GM18502 (cell line): Measurements from ENCODE around the gene SCUBE1.

Source experiments
- ATAC-seq: cut with Tn5 transposase; IDR thresholded peaks from one replicate; pipeline ENCODE4 v1.9.1; 2021; ENCODE audit warnings: mild to moderate bottlenecking; ENCODE audit not compliant: unreplicated experiment, poor library complexity

The SCUBE1 gene

DNA sequence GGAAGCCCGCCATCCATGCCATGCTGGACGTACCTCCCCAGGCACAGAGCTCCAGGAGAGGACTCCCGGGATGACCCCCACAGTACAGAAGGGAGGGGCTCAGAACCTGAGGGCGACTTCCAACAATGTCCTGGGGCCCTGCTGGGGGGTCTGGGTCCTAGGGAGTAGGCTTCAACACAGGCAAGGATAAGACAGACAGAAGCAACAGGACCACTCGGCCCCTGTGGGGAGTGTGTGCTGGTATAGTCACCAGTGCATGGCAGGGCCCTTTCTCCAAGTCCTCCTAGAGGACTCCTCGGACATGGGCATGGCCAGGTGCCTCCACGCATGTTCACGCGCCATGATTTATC lies 173.1 kb downstream of the SCUBE1 start:
- no peak for ATAC-seq

DNA sequence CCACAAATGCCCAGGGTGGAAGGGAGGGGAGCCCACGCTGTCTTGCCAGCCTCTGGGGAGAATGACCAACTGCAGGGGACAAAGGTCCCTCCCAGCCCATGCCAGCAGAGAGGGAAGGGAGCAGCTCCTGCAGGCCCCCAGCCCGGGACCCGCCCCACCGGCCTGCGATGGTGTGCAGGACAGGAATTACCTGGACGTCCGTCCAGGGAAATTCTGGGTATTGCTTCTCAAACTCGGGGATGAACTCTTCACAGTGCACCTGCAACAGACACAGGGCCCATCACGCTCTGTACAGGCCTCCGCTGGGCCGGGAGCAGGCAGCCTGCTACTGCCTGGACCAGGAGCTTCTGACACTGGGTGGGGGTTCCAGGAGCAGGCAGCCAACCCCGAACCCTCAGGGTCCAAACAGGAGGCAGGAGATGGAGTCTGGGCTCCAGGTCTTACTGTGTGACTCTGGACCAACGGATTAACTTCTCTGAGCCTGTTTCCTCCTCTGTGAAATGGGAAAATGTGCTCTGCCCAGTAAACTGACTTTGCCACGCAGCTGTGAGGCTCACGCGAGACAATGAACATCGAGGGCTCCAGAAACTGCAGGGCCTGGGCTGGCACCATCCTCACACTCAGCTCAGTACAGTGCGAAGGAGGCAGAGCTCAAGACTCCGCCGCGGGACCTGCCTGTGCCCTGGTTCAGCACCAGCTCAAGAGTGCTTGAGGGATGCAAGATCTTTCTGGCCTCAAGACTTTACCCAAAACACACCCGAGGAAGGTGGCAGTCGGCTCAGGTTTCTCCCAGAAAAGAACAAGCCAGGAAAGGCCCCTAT lies 173.7 kb downstream of the SCUBE1 start:
- ATAC-seq: no peak

DNA sequence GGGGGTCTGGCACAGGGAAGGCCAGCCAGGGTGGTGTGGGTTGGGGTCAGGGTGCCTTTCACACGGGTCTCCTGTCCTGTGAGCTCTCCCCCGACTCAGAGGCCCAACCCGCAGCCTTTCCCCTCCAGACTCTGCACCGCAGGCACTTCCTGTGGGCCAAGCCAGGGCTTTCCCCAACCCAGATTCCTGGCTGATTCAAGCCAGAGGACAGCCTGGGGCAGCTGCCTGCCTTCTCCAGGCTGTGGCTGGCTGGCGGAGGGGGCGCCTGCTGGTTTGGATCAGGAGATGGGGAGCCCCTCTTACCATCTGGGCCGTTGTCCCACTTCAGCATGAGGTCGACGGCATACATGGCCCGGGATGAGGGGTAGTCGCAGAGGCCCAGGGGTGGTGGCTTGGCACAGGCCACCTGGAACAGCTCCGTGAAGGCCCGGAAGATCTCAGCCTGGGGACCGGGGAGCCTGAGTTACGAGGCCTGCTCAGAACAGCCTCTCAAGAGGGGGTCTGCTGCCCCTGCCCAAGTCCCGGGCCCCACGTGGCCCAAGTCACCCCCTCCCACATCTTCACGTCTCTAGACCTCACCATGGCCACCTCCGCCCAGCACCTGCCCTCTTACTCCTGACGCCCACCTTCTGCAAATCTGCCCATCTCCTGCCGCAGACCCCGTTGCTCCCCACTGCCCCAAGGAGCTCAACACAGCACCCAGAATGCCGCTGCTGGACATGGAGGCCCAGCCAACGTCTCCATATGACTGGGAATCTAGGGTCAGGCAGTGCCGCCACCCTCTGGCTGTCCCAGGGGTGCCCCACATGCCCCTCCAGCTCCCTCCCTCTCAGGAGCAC lies 174.5 kb downstream of the SCUBE1 start:
- ATAC-seq: no peak

DNA sequence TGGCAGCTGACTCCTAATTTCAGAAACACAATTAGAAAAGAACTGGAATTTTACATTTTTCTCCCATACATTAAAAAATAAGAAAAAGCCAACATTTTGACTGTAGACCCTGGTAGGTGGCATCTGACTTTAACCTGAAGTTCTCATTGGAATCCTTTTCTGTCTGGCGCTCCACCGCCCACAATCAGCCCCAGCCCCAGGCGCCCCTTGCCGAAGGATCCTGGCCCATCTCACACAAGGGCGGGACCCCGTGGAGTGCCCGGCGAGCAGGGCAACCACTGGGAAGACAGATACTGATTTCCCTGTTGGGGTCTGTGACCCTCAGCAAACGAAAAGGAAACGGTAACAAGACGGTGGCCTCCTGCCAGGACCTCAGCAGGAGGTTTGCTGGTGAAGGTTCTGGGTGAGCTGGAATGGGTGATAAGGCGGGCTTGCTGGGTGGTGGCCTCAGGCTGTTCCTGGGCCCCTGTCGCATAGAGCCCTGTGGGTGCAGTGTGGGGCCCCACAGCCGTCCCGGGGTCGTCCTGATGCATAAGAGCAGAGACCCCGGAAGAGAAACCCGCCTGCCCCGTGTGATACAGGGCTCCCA lies 176.1 kb downstream of the SCUBE1 start:
- ATAC-seq: no peak

DNA sequence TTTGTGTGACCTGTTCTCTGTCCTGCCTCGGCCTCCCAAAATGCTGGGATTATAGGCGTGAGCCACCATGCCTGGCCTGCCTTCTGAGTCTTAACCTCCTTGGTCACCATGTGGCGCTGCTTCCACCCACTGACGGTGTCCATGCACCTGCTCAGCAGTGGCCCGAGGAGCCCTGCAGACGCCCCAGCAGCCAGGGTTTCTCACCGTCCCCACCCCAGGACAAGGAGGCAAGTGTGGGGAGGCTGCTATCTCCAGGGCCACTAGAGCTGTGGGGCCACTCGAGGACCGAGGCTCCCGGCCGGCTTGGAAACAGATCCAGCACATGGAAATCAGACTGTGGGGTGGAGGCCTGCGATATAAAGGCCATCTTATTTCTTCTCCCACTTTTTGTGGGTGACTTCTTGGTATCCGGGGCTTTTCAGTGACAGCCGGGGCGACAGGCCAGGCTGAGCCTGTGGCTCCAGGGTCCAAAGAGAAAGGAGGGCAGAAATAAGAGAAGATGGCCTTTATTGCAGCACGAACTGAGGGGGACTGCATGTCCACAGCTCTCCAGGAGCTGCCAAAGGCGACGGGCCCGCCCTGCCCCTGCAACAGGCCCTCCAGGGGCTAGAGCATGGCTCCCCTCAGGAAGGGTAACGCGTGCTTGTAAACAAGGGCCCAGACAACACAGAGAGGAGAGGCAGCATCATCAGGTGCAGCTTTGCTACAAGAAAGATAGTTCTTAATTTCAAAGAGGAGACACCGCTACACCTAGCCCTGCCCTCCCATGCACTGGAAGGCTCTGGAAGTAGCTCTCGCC lies 176.8 kb downstream of the SCUBE1 start:
- no peak for ATAC-seq

DNA sequence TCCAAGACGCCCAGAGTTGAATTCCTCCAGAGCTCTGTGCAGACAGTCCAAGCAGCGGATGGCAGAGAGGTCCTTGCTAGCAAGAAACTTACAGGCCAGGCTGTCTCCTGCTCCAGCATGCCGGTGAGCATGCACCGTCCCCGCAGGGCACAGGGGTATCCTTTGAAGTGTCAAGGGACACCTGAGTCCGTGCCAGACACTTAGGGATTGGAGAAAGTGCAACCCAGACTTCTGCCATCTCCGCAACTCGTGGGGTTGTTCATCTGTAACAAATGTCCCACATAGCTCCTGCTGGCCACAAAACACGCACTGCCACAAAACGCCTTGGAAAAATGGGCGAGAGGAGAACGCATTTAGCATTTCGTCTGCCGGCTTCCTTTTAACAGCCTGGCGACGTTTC lies 178.5 kb downstream of the SCUBE1 start:
- ATAC-seq: no peak

DNA sequence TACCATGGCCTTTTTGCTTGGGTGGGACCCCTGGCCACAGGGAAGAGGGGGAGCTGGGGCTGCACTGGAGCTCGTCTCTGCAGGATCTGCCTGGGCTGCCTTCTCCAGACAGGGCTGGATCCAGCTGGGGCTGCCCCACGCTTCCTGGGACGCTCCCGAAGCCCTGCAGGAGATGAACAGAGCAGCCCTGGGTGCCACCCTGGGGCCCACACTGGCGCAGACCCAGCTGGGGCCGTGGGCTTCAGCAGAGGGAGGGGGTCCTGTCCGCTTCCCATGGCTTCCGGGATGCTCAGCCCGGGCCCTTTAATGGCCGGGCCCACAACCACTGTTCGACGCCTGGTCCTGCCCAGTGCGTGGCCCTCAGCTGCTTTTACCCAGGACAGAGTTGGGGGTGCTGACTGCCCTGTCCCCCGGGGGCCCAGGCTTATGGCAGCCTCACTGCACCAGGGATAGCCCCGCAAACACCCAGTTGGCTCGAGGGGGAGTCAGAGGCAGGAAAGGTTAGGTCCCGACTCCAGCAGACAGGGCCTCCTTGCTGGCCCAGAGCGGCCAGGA lies 179.9 kb downstream of the SCUBE1 start:
- no peak for ATAC-seq

DNA sequence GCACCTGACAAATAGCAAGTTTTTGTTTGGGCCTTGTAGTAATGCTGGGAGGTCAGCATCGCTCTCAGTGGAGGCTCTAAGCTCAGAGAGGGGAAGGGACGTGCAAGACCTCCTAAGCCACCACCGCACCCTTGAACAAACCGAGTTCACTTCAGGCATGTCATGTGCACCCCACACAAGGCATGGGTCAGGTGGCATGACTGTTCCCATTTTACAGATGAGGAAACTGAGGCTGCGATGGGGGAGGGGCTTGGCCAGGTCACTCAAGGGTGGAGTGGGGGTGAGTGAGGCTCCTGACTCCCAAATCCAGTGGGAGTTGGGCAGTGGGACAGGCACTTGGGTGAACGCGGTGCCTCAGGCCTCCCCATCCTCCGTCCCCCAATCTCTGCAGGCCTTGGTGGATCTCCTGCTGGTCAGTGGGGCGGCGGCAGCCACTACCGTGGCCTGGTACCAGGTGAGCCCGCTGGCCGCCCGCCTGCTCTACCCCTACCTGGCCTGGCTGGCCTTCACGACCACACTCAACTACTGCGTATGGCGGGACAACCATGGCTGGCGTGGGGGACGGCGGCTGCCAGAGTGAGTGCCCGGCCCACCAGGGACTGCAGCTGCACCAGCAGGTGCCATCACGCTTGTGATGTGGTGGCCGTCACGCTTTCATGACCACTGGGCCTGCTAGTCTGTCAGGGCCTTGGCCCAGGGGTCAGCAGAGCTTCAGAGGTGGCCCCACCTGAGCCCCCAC lies 180.6 kb downstream of the SCUBE1 start:
- ATAC-seq: no peak

DNA sequence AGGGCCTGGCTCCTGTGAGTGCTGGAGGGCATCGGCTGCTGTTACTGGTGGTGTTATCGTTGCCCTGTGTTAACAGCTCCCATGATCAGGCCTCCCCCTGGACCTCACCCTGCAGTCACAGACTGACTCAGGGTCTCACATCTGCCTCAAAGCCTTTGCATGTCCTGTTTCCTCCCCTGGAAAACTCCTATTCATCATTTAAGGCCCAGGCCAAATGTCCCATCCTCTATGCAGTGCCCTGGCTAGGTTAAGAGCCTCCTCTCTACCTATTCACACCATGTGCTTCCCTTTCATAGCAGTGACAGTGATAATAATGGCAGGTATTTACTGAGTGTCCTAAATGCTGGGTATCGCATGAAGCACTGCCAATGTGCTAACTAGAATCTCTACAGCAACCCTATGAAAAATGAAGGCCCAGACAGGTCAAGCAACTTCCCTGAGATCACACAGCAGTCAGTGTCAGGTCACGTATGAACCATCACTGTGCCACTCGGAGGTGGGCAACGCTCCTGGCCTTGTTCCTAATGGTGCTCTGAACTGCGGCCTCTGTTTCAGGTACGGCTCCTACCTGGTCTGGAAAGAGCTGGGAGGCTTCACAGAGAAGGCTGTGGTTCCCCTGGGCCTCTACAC lies 182.6 kb downstream of the SCUBE1 start:
- no peak for ATAC-seq

DNA sequence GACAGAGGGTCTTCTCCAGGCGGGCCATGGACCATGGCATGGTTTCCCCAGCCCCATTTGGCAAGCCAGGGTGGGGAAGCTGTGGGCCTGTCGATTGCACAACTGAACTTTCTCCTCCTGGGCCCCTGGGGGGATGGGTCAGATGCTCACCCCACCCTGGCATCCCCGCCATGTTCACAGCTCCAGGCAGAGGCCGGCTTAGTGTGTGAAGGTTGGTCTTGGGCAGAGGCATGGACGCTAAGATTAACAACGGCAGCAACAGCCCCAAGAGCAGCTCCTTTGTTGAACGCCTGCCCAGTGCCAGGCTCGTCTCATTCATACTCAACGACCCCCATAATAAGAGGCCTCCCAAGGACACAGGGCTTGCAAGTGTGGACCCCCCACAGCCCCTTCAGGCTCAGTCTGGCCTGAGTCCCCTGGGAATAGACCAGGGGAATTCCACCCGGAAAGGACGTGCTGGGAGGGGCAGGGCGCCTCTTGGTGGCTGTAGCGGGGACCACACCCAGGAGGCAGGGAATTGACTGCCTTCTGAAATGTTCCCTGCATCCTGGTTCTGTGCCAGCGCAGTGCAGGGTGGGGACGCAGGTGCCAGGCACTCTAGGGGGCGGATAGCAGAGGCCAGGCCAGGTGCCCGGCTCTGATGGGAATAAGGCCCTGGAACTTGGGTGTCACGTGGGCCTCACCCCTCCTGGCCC lies 183.5 kb downstream of the SCUBE1 start:
- no peak for ATAC-seq

DNA sequence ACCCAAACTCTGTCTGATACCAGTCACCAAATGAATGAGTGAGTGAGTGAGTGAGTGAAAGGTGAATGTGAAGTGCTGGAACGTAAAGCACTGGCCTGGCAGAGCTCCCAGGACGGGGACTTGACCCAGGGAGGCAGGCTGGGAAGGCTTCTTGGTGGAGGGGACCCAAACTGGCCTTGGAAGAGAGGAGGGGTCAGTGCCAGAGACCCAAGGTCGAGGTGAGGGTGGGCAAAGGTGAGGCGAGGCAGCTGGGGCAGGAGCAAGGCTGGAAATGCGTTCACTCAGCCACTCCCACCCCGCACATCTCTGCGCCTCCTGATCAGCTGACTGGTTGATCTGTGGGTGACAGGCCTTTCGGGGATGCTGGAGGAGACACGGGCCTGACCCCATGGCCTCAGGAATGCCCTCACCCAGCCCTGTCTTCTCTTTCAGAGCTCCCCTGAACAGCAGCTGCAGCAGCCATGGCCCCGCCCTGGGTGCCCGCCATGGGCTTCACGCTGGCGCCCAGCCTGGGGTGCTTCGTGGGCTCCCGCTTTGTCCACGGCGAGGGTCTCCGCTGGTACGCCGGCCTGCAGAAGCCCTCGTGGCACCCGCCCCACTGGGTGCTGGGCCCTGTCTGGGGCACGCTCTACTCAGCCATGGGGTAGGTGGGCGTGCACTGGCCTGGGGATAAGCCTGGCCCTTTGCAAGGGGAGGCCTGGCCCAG lies 184.2 kb downstream of the SCUBE1 start:
- ATAC-seq: no peak

DNA sequence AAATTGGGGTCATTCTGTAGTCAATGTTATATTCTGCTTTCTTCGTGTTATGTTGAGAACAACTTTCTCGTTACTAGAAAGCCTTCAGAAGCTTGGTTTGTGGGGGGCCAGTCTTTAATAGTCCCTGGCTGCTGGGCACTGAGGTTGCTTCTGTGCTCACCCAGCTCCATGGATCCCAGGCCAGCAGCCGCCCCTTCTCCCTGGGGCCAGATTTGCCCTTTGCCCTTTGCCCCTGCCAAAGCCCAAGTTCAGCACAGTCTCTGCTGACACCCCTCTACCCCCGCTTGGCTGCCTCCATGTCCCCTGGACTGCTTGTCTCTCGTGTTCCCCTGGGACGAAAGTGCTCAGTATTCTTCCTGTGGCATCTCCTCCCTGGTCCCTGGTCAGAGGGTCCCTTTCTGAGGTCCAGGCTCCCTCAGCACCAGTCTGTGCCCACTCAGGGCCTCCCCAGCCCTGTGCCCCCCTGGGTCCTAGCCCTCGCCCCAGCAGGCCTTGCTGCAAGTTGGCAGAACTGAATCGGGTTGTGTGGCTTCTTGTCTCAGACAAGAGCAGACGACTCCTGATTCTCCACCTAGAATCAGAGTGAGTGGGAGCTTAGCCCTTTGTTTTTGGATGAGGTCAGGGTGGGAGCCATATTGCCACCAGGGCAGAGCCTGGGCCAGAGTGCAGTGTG lies 185.2 kb downstream of the SCUBE1 start:
- no peak for ATAC-seq

DNA sequence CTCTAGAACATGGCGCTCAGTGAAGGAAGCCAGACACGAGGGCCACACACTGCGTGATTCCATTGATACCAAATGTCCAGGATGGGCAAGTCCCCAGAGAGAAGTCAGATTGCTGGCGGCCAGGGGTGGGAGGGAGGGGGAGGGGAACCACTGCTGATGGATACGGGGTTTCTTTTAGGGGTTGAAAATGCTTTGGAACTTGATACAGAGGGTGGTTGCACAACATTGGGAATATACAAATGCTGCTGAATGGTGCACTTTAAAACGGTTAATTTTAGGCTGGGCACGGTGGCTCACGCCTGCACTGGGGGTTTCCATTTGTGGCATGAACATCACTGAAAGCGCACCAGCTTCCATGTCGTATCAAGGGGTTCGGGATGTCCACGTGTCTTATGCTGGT lies 186.8 kb downstream of the SCUBE1 start:
- ATAC-seq: no peak

DNA sequence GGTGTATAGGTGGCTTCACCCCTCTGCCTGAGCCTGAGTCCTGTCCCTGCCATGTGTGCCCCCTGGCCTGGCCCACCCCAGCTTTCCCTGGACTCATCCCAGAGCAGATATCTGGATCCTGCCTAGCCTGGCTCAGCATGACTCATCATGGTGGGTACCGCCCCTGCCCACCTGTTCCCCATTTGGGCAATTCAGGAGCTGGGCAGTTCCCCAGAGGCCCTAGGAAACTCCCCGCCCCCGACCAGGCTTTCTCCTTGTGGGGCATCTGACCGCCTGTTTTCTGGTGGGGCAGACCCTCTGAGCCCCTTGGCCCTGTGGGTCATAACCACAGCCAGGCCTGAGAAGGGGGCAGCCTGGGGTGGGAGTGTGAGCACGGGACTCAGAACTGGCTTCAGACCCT lies 187.4 kb downstream of the SCUBE1 start:
- ATAC-seq: no peak

DNA sequence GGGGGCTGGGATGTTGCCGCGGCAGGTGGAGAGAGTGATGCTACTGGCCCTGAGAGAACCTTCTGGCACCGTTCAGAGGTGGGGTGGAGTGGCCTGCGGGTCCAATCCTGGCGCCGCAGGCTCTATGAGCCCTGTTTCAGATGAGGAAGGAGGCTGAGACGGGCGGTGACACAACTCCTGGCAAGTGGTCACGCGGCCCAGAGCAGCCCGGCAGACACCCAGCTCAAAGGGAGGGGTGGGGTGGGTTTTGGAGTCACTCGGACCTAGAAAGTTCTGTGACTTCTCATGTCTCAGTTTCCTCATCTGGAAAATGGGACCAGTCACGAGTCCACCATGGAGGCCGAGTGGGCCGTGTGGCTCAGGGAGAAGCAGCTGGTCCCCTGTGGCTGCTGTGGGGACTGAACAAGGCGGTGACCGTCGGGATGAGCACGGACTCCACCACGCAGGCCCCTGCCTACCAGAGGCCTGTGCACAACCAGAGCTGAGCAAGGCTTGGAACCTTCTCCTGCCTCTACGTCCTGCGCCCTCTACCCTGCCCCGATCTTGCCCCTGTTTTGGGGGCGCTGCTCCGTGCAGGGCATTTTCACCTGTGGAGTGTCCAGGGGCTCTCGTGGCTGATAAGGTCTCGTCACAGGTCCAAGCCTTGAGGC lies 188.2 kb downstream of the SCUBE1 start:
- no peak for ATAC-seq

DNA sequence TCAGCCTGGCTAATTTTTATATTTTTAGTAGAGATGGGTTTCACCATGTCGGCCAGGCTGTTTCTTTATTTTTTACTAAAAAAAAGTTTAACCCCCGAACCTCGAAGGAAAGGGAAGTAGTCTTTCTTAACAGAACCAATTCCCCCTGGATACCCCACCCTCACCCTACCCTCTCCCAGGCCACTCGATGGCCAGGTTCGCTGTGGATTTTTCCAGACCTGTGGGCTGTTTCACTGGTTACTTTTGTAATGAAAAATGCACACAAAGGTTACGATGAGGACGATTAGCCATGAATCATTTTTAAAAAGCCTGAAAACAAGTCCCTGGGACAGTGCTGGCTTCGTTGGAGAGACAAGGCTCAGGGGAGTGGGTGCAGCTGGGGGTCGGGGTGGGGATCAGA lies 189.3 kb downstream of the SCUBE1 start:
- no peak for ATAC-seq
